Omental fat pad (tissue), 4 donors: ENCODE results near the gene ZDHHC14. TPM values are rescaled to one million over a fixed set of nuclear protein-coding genes. Genes with fewer than 3 reads are reported as not detected.
"Not testable (repeated sequence)": the region's sequence is repeated elsewhere in the genome, so short reads cannot be mapped to it uniquely, and the experiment has no call there.

Source experiments
- ATAC-seq: fragments of 150-250 bp; one replicate; pipeline ENCODE4 v1.9.1; 2016; ENCODE audit warnings: mild to moderate bottlenecking, moderate library complexity; ENCODE audit not compliant: low FRiP score
- DNase-seq: peaks from one replicate; pipeline ENCODE4 v3.0.0-alpha.2; 2019; ENCODE audit warnings: low spot score
- CTCF ChIP-seq, 3 donors: fragments of 450-650 bp; IDR thresholded peaks; one replicate each; pipeline ENCODE4 v1.5.1; 2016 to 2017; ENCODE audit warnings: antibody characterized with exemption in 3 of 3, mild to moderate bottlenecking in 3 of 3, moderate library complexity in 2 of 3
- total RNA-seq, 4 donors: library from RNA; depleted of rRNA; stranded (reverse); fragments of >200 nt; gene quantifications; one replicate each; pipeline ENCODE4 v1.1.0, GENCODE V29; 2016

Gene ZDHHC14
- total RNA-seq, 4 donors from 2014 or later, result 5.6 to 13.7 (median 6.9) TPM

GRCh38 chr6:157557559-157557958 lies 176.6 kb downstream of the ZDHHC14 start:
- TF ChIP-seq CTCF (IDR thresholded peaks at IDR 0.05), result no peak
- no peak for DNase-seq
- ATAC-seq, result no peak

GRCh38 chr6:157558049-157558448 lies 177.1 kb downstream of the ZDHHC14 start:
- no peak for TF ChIP-seq CTCF (IDR thresholded peaks at IDR 0.05)
- DNase-seq, result no peak
- no peak for ATAC-seq

- no peak for DNase-seq
- no peak for ATAC-seq
- no peak for TF ChIP-seq CTCF (IDR thresholded peaks at IDR 0.05)
Measured at GRCh38 chr6:157558487-157559200, 177.7 kb downstream of the ZDHHC14 start.

GRCh38 chr6:157559201-157559756 lies 178.3 kb downstream of the ZDHHC14 start:
- ATAC-seq, result no peak
- no peak for DNase-seq
- no peak for TF ChIP-seq CTCF (IDR thresholded peaks at IDR 0.05)

GRCh38 chr6:157560063-157560462 lies 179.1 kb downstream of the ZDHHC14 start:
- not testable (repeated sequence) for DNase-seq, ATAC-seq

- ATAC-seq (no peak), DNase-seq (no peak)
- TF ChIP-seq CTCF (IDR thresholded peaks at IDR 0.05), result no peak
Measured at GRCh38 chr6:157560691-157561413, 179.9 kb downstream of the ZDHHC14 start.

- no peak for TF ChIP-seq CTCF (IDR thresholded peaks at IDR 0.05)
- ATAC-seq, result no peak
- DNase-seq, result no peak
Measured at GRCh38 chr6:157561414-157561790, 180.4 kb downstream of the ZDHHC14 start.
